Sigmoid colon (tissue), 7 donors: Measurements from ENCODE around the gene ZBTB22. TPM values are rescaled to one million over a fixed set of nuclear protein-coding genes. Genes with fewer than 3 reads are reported as not detected.

Experiments
- DNase-seq: peaks from one replicate; pipeline ENCODE4 v3.0.0-alpha.2; 2019
- H3K27ac ChIP-seq, 4 donors: fragments of 200-600 bp; sonication (generic); one replicate each; pipeline ENCODE4 v1.5.1; 2016 to 2019; ENCODE audit warnings: mild to moderate bottlenecking in 1 of 4
- H3K27me3 ChIP-seq, 3 donors: fragments of 200-600 bp; sonication (generic); one replicate each; pipeline ENCODE4 v1.5.1; 2019; ENCODE audit warnings: mild to moderate bottlenecking in 1 of 3
- H3K36me3 ChIP-seq, 4 donors: fragments of 200-600 bp; sonication (generic); one replicate each; pipeline ENCODE4 v1.5.1; 2016 to 2019
- H3K4me1 ChIP-seq, 4 donors: fragments of 200-600 bp; sonication (generic); one replicate each; pipeline ENCODE4 v1.5.1; 2017 to 2019
- H3K4me3 ChIP-seq, 4 donors: fragments of 200-600 bp; sonication (generic); one replicate each; pipeline ENCODE4 v1.5.1; 2017 to 2019; ENCODE audit warnings: mild to moderate bottlenecking in 2 of 4, moderate library complexity in 1 of 4
- H3K9me3 ChIP-seq, 4 donors: fragments of 200-600 bp in 3 of 4; sonication (generic) in 3 of 4; one replicate each; pipeline versions ENCODE4 v1.5.1 to v1.6.1; 2013 to 2019
- CTCF ChIP-seq, 4 experiments: fragments of 450-650 bp in 3 of 4; fragments of 200-600 bp in 1 of 4; IDR thresholded peaks; one replicate each; pipeline ENCODE4 v1.5.1; 2016 to 2019; ENCODE audit warnings: antibody characterized with exemption in 4 of 4, mild to moderate bottlenecking in 3 of 4, moderate library complexity in 2 of 4
- EP300 ChIP-seq, 4 donors: sonication (generic); formaldehyde crosslinking; IDR thresholded peaks; one replicate each; pipeline ENCODE4 v1.6.1; 2017; ENCODE audit warnings: antibody characterized with exemption in 4 of 4
- POLR2A ChIP-seq, 2 donors: fragments of 450-650 bp; IDR thresholded peaks; one replicate each; pipeline ENCODE4 v1.6.1; 2016; ENCODE audit warnings: antibody characterized with exemption in 2 of 2, mild to moderate bottlenecking in 2 of 2, moderate library complexity in 2 of 2
- POLR2AphosphoS5 ChIP-seq, 4 donors: sonication (generic); formaldehyde crosslinking; IDR thresholded peaks; one replicate each; pipeline ENCODE4 v1.6.1; 2017; ENCODE audit warnings: antibody characterized with exemption in 4 of 4
- WGBS, 2 donors: extraction: QIAGEN DNeasy Blood & Tissue Kit; methylation state at CpG; one replicate each; pipeline ENCODE4 v1.1.7; 2013; 5-methylcytosine and 5-hydroxymethylcytosine counted together
- intact Hi-C: fragments of 100-400 bp; cut with DNase I; formaldehyde crosslinking; loops from one replicate; pipeline ENCODE4 v1.15.1; 2023
- polyA plus RNA-seq, 3 donors: library from polyadenylated mRNA; stranded (reverse); fragments of 200-250 nt; gene quantifications; one replicate each; pipeline ENCODE4 v1.2.3, GENCODE V29; 2013
- total RNA-seq, 4 donors: library from RNA; depleted of rRNA; stranded (reverse); fragments of >200 nt; gene quantifications; one replicate each; pipeline ENCODE4 v1.1.0, GENCODE V29; 2016
- donor health status: healthy with polysubstance abuse.
- donor health status: Bipolar disorder and iron deficiency.
- donor health status: healthy.

ZBTB22 gene
- total and polyA plus RNA-seq, 7 donors = 9.4 to 19.2 (median 13.2) TPM

DNA sequence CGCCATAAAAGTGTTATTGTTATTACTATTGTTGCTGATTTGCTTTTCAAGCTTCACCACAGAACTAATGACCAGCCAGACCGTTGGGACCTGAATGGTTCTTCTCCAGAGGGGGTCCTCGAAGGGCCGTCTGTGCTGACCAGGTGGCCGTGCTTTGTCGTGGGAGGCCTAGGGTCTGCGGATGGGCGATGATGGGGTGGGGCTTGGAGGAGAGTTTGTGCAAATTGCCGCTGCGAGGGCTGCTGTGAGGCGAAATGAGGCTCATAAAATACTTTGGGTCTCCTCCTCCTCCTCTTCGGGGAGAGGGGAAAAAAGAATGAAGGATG, 6.0 kb upstream of the ZBTB22 start:
- 0% methylated on average over 12 of the region's 12 CpGs for WGBS, 2 donors
- H3K4me1 ChIP-seq = peaks cover 0 to 47% (median 40%) of the 10 kb centered on the region in 4 donors
- DNase-seq = no peak
- peak overlapping the region; percentile 75 to 84 (median 78) for H3K4me3 ChIP-seq
- peak overlapping the region; percentile 85 to 94 (median 88) for H3K27ac ChIP-seq
- H3K9me3 ChIP-seq = no peaks in the 10 kb centered on the region
- intact Hi-C loops = no loop called here
- H3K36me3 ChIP-seq = peaks cover 14 to 28% (median 22%) of the 10 kb centered on the region in 4 donors
- TF ChIP-seq POLR2AphosphoS5 (IDR thresholded peaks at IDR 0.05) (no peak), POLR2A (IDR thresholded peaks at IDR 0.05) (no peak)
- H3K27me3 ChIP-seq = no peaks in the 10 kb centered on the region

GRCh38 chr6:33321227-33321626, 3.7 kb upstream of the ZBTB22 start:
- peak overlapping the region in 2 of 4 donors; percentile 33 to 86 for H3K27ac ChIP-seq
- intact Hi-C loops = no loop called here

DNA sequence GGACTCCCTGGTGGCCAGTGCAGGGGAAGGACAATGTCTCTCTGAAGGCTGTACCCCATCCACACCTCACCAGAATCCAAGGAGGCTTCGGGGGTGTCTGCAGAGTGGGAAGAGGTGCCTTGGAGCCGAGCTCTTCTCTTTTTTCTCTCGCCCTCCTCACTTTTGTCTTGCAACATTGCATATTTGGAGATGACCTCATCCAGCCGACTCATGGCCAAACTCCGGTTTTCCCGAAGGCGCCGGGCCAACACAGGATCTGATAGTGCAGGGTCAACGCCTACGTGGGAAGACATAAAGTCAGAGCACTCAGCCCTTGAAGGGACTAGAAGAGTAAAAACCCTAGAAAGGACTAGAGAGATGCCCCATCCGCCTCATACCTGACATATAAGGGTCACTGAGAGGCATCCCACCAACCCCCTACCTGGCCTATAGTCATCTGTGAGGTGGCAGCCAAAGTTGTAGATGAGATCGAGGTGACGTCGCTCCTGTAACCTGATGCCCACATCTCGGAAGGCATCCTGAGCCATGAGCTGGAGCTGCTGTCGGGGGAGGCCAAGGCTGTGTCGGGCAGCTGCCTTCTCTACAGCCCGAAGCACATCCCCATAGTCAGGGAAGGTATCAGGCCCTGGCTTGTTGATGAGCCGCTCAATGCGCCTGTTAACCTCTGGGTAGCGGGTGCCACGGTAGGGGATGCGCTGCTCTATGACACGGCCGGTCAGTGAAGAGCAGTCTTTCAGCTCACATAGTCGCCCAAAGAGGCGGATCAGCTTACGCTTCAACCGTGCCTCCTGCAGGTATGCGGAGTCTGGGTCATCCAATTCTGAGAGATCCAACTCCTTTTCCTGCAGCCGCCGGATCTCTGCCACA, 3.0 kb upstream of the ZBTB22 start:
- peaks cover 14 to 30% (median 22%) of the 10 kb centered on the region in 4 donors for H3K36me3 ChIP-seq
- H3K27ac ChIP-seq = peak overlapping the region; percentile 20 to 46 (median 34)
- H3K9me3 ChIP-seq = no peaks in the 10 kb centered on the region
- H3K27me3 ChIP-seq = no peaks in the 10 kb centered on the region
- intact Hi-C loops = no loop called here
- WGBS, 2 donors = 88 to 90% methylated on average over 32 of the region's 32 CpGs
- no peak for TF ChIP-seq EP300 (IDR thresholded peaks at IDR 0.05)
- no peak for TF ChIP-seq POLR2AphosphoS5 (IDR thresholded peaks at IDR 0.05)
- TF ChIP-seq CTCF (IDR thresholded peaks at IDR 0.05) = no peak
- no peak for TF ChIP-seq POLR2A (IDR thresholded peaks at IDR 0.05)
- peak; percentile 82 for DNase-seq
- peaks cover 0 to 70% (median 56%) of the 10 kb centered on the region in 4 donors for H3K4me1 ChIP-seq
- no peak overlapping the region for H3K4me3 ChIP-seq

More at GRCh38 chr6:33321227-33321626, 3.7 kb upstream of the ZBTB22 start:
- no peak for DNase-seq
- TF ChIP-seq POLR2AphosphoS5 (IDR thresholded peaks at IDR 0.05) = no peak
- TF ChIP-seq POLR2A (IDR thresholded peaks at IDR 0.05) = no peak
- no peak for TF ChIP-seq EP300 (IDR thresholded peaks at IDR 0.05)
- no peak for TF ChIP-seq CTCF (IDR thresholded peaks at IDR 0.05)
- 85 to 86% methylated on average over 9 of the region's 9 CpGs for WGBS, 2 donors
- peaks cover 0 to 65% (median 55%) of the 10 kb centered on the region in 4 donors for H3K4me1 ChIP-seq
- H3K36me3 ChIP-seq = peaks cover 14 to 30% (median 22%) of the 10 kb centered on the region in 4 donors
- peak overlapping the region in 1 of 4 donors; percentile 84 for H3K4me3 ChIP-seq
- no peaks in the 10 kb centered on the region for H3K27me3 ChIP-seq
- H3K9me3 ChIP-seq = no peaks in the 10 kb centered on the region

DNA sequence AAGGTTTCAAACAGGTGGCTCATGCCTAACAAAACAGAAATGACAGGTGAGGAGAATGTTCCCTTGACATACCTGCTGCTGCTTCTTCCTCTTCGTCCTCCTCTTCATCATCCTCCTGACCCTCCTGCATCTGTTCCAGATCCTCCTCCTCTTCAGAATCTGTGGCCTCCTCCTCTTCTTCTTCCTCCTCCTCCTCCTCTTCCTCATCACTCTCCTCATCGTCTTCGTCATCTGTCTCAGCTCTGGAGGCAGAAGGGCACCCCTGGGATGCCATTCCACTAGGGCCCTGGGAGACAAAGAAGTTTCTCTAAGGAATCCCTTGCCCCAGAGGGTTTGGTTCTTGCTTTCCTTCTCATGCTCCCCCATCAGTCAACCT, 2.4 kb upstream of the ZBTB22 start:
- no peak for DNase-seq
- intact Hi-C loops = loop anchor here (5.0 kb wide), 1 partner anchor 107 kb away; no protein-coding TSS in a partner anchor
- no peak for TF ChIP-seq POLR2AphosphoS5 (IDR thresholded peaks at IDR 0.05)
- Histone ChIP-seq H3K36me3 (peaks cover 14 to 30% (median 22%) of the 10 kb centered on the region in 4 donors), H3K9me3 (no peaks in the 10 kb centered on the region), H3K27ac (peak overlapping the region; percentile 20 to 46 (median 34)), H3K4me1 (peaks cover 0 to 76% (median 62%) of the 10 kb centered on the region in 4 donors), H3K4me3 (no peak overlapping the region), H3K27me3 (no peaks in the 10 kb centered on the region)
- 88 to 89% methylated on average over 3 of the region's 3 CpGs for WGBS, 2 donors

- H3K27ac ChIP-seq = peak overlapping the region; percentile 84 to 87 (median 84)
- intact Hi-C loops = loop anchor here (5.0 kb wide), 1 partner anchor 109 kb away; no protein-coding TSS in a partner anchor
- peak overlapping the region in 3 of 4 donors; percentile 51 to 59 (median 57) for H3K4me3 ChIP-seq
- H3K4me1 ChIP-seq = peaks cover 0 to 74% (median 62%) of the 10 kb centered on the region in 4 donors
- TF ChIP-seq EP300 (IDR thresholded peaks at IDR 0.05) = no peak
- TF ChIP-seq POLR2AphosphoS5 (IDR thresholded peaks at IDR 0.05) = no peak
- no peak for TF ChIP-seq CTCF (IDR thresholded peaks at IDR 0.05)
- no peak for TF ChIP-seq POLR2A (IDR thresholded peaks at IDR 0.05)
- DNase-seq = no peak
- peaks cover 14 to 30% (median 22%) of the 10 kb centered on the region in 4 donors for H3K36me3 ChIP-seq
- 55 to 72% methylated on average over 8 of the region's 8 CpGs for WGBS, 2 donors
- no peaks in the 10 kb centered on the region for H3K9me3 ChIP-seq
- H3K27me3 ChIP-seq = no peaks in the 10 kb centered on the region
Measured at GRCh38 chr6:33318426-33319073, 1.0 kb upstream of the ZBTB22 start.
